K562 (cell line): ENCODE data around the gene RHOV. TPM values are rescaled to one million over a fixed set of nuclear protein-coding genes. Genes with fewer than 3 reads are reported as not detected.

ENCODE experiments used
- ATAC-seq: fragments of 200-7000 bp; cut with Tn5 transposase; 3 replicates; pipeline ENCODE4 v1.9.1; 2020; ENCODE audit warnings: moderate library complexity
- BruUV-seq: library from RNA; stranded (reverse); fragments of 400-500 nt; replicated peaks from 2 replicates; lab custom pipeline; 2021; lab: Mats Ljungman, UMichigan
- CTCF ChIA-PET: fragments of 300-600 bp; formaldehyde crosslinking; extraction: SDS; loops from one replicate; lab custom pipeline; 2021; ENCODE audit warnings: low intra/inter-chr PET ratio; lab: Yijun Ruan, JAX
- POLR2A ChIA-PET: fragments of 300-600, 350-650 bp; sonication (Branson Sonifier 250); formaldehyde crosslinking; extraction: SDS; loops from one replicate; lab custom pipeline; 2021; ENCODE audit warnings: antibody characterized with exemption, inconsistent platforms; lab: Yijun Ruan, JAX
- DNase-seq, 4 experiments: peaks; one replicate each; pipeline versions ENCODE4 v3.0.0 to v3.0.0-alpha.2; 2011 to 2018; ENCODE audit warnings: low spot score in 3 of 4, mixed read lengths in 3 of 4; ENCODE audit errors: extremely low read depth in 1 of 4
- FAIRE-seq: peaks from 2 replicates; lab custom pipeline; 2011; peaks lifted over from hg19 to GRCh38; lab: Jason Lieb, UNC
- H2AFZ ChIP-seq: 2 replicates; pipeline ENCODE4 v1.6.0; 2011; ENCODE audit warnings: low read depth, low read length, control low read depth, inconsistent platforms
- H3K27ac ChIP-seq: fragments of 200-600 bp; 3 replicates; pipeline ENCODE4 v1.8.0; 2011; ENCODE audit warnings: low read depth, mild to moderate bottlenecking, control low read depth, inconsistent platforms, low read length, moderate library complexity, mixed read lengths; ENCODE audit errors: extremely low read depth
- H3K27me3 ChIP-seq, 2 experiments: fragments of 300-600 bp in 1 of 2; 2 replicates in 1 of 2; 3 replicates in 1 of 2; pipeline versions ENCODE4 v1.6.0 to v1.8.0; 2011; ENCODE audit warnings: inconsistent platforms in 2 of 2, low read length in 2 of 2, mild to moderate bottlenecking in 1 of 2, mixed read lengths in 1 of 2, moderate library complexity in 1 of 2; ENCODE audit not compliant: control insufficient read depth in 2 of 2, insufficient read depth in 2 of 2
- H3K36me3 ChIP-seq: fragments of 300-600 bp; 3 replicates; pipeline ENCODE4 v1.8.0; 2011; ENCODE audit warnings: mild to moderate bottlenecking, low read length, inconsistent platforms; ENCODE audit not compliant: control insufficient read depth, insufficient read depth
- H3K4me1 ChIP-seq, 2 experiments: fragments of 200-600 bp in 1 of 2; replicated peaks in 1 of 2; 2 replicates in 1 of 2; 3 replicates in 1 of 2; pipeline versions ENCODE4 v1.5.1 to v1.8.0; 2011; ENCODE audit warnings: inconsistent platforms in 2 of 2, low read length in 2 of 2, mild to moderate bottlenecking in 1 of 2, mixed read lengths in 1 of 2, moderate library complexity in 1 of 2; ENCODE audit not compliant: control insufficient read depth in 2 of 2, insufficient read depth in 2 of 2
- H3K4me2 ChIP-seq: 2 replicates; pipeline ENCODE4 v1.6.1; 2011; ENCODE audit warnings: low read length, control low read depth, inconsistent platforms, mixed read lengths; ENCODE audit not compliant: insufficient read depth
- H3K4me3 ChIP-seq: fragments of 200-600 bp; sonication (generic), shearing (Covaris generic); 2 replicates; pipeline ENCODE4 v1.5.1; 2016; ENCODE audit warnings: control low read depth, inconsistent platforms
- H3K79me2 ChIP-seq: fragments of 200-600 bp; 3 replicates; pipeline ENCODE4 v1.8.0; 2011; ENCODE audit warnings: low read length, inconsistent platforms; ENCODE audit not compliant: control insufficient read depth, insufficient read depth
- H3K9ac ChIP-seq, 2 experiments: 2 replicates each; pipeline versions ENCODE4 v1.6.0 to v1.6.1; 2011; ENCODE audit warnings: low read depth in 2 of 2, low read length in 2 of 2, control low read depth in 1 of 2, inconsistent platforms in 1 of 2, mild to moderate bottlenecking in 1 of 2, mixed read lengths in 1 of 2; ENCODE audit not compliant: insufficient read depth in 1 of 2
- H3K9me1 ChIP-seq: one replicate; pipeline ENCODE4 v1.6.0; 2011; ENCODE audit warnings: inconsistent platforms, mild to moderate bottlenecking, low read length, moderate library complexity; ENCODE audit not compliant: control insufficient read depth, insufficient read depth
- H3K9me3 ChIP-seq: replicated peaks from 2 replicates; pipeline ENCODE4 v1.5.1; 2011; ENCODE audit warnings: low read depth, low read length, inconsistent platforms; ENCODE audit not compliant: control insufficient read depth, insufficient read depth
- H4K20me1 ChIP-seq: replicated peaks from 2 replicates; pipeline ENCODE4 v1.6.1; 2011; ENCODE audit warnings: low read length, inconsistent platforms, mixed read lengths; ENCODE audit not compliant: control insufficient read depth, insufficient read depth
- CREB3 ChIP-seq: fragments of 450-650 bp; conservative IDR thresholded peaks from 2 replicates; pipeline ENCODE4 v1.6.1; 2016; ENCODE audit warnings: missing genetic modification characterization, low read depth, mild to moderate bottlenecking, missing compliant biosample characterization, moderate library complexity
- ELK3 ChIP-seq: fragments of 450-650 bp; formaldehyde crosslinking; IDR thresholded peaks from 2 replicates; pipeline ENCODE4 v1.4.0; 2020; ENCODE audit warnings: mild to moderate bottlenecking
- HIVEP1 ChIP-seq: fragments of 250-450 bp; sonication (Bioruptor Pico); IDR thresholded peaks from 2 replicates; pipeline ENCODE4 v1.4.0; 2020; ENCODE audit warnings: mild to moderate bottlenecking
- MBD2 ChIP-seq: sonication (generic); IDR thresholded peaks from 2 replicates; pipeline ENCODE4 v1.6.1; 2016; ENCODE audit warnings: low read depth, borderline replicate concordance
- MEF2A ChIP-seq: IDR thresholded peaks from 2 replicates; pipeline ENCODE4 v1.6.1; 2011; ENCODE audit warnings: low read depth, mild to moderate bottlenecking, low read length, moderate library complexity; ENCODE audit not compliant: control insufficient read depth
- NR0B1 ChIP-seq: fragments of 450-650 bp; IDR thresholded peaks from one replicate; pipeline ENCODE4 v1.6.1; 2018; ENCODE audit warnings: mild to moderate bottlenecking, moderate library complexity; ENCODE audit not compliant: partially characterized antibody
- PML ChIP-seq: IDR thresholded peaks from 2 replicates; pipeline ENCODE4 v1.6.1; 2012; ENCODE audit warnings: low read length, inconsistent platforms
- SNRNP70 ChIP-seq: fragments of 200-400 bp; formaldehyde crosslinking; optimal IDR thresholded peaks from 2 replicates; pipeline ENCODE3; 2017; ENCODE audit warnings: low read depth, low read length
- TARDBP ChIP-seq: fragments of 450-650 bp; IDR thresholded peaks from 2 replicates; pipeline ENCODE4 v1.6.1; 2016
- YY1 ChIP-seq, 3 experiments: IDR thresholded peaks; 2 replicates each; pipeline ENCODE4 v1.6.1; 2011; ENCODE audit warnings: low read length in 2 of 3, mild to moderate bottlenecking in 2 of 3, moderate library complexity in 2 of 3, borderline replicate concordance in 1 of 3, control low read depth in 1 of 3, low read depth in 1 of 3; ENCODE audit not compliant: insufficient read depth in 3 of 3, insufficient replicate concordance in 2 of 3, control insufficient read depth in 1 of 3, insufficient read length in 1 of 3; ENCODE audit errors: extremely low read depth in 1 of 3
- ZNF282 ChIP-seq: sonication (generic); formaldehyde crosslinking; IDR thresholded peaks from 2 replicates; pipeline ENCODE4 v1.8.1; 2023; ENCODE audit warnings: missing genetic modification reagents
- WGBS: fragments of 100-300 bp; shearing (Covaris generic); methylation state at CpG from one replicate; pipeline ENCODE4 v1.1.6; 2016; ENCODE audit warnings: low coverage, mixed read lengths; ENCODE audit not compliant: insufficient coverage; ENCODE audit errors: missing lambda C conversion rate; 5-methylcytosine and 5-hydroxymethylcytosine counted together
- in situ Hi-C: fragments of 300-500 bp; cut with MboI; formaldehyde crosslinking; loops from 4 replicates; pipeline ENCODE4 v1.15.0; 2018; ENCODE audit warnings: inconsistent platforms, mixed read lengths
- intact Hi-C: fragments of 100-400 bp; cut with micrococcal nuclease; formaldehyde crosslinking; loops from 2 replicates; pipeline ENCODE4 v1.14.2; 2022
- polyA plus RNA-seq, 8 experiments: library from polyadenylated mRNA; depleted of rRNA in 4 of 8; stranded (reverse) in 5 of 8; unstranded in 3 of 8; fragments of >200 nt; fragmentation: Nextera tagmentation in 2 of 8; fragmentation: Illumina TruSeq in 1 of 8; extraction: Ambion mirVana in 2 of 8; extraction: Trizol in 1 of 8; gene quantifications; 2 replicates each; pipeline versions ENCODE4 v1.2.1 to v1.2.3, GENCODE V29; 2011 to 2014; ENCODE audit warnings: inconsistent platforms in 1 of 8, missing spikeins in 1 of 8
- total RNA-seq, 7 experiments: library from RNA; depleted of rRNA in 6 of 7; stranded (reverse); fragments of >200 nt in 6 of 7; fragmentation: Illumina TruSeq in 2 of 7; extraction: Trizol in 2 of 7; gene quantifications; 2 replicates each; pipeline versions ENCODE4 v1.2.1 to v1.2.3, GENCODE V29; 2011 to 2021; ENCODE audit warnings: low replicate concordance in 1 of 7

Gene RHOV
- total and polyA plus RNA-seq, 9 of the 15 experiments (the other 6 are each of a cell fraction or from before 2014, with no cell fraction given) = 0.08 to 2.0 (median 1.1) TPM

- Histone ChIP-seq H3K27me3 (no peaks in the 10 kb centered on the region), H3K4me3 (no peak overlapping the region), H4K20me1 (no peaks in the 10 kb centered on the region), H3K9ac (peak overlapping the region in 1 of 2 experiments; percentile 0; a peak in 1 of 4 replicates), H2AFZ (peak overlapping the region; percentile 58; the same call in 1 of the 2 replicates), H3K27ac (no peak overlapping the region), H3K79me2 (no peaks in the 10 kb centered on the region), H3K4me1 (peaks cover 0 to 28% of the 10 kb centered on the region in 2 experiments; a peak in 3 of 5 replicates), H3K36me3 (no peaks in the 10 kb centered on the region), H3K9me3 (no peaks in the 10 kb centered on the region), H3K9me1 (no peaks in the 10 kb centered on the region), H3K4me2 (no peak overlapping the region)
- WGBS = 40% methylated on average over 15 of the region's 15 CpGs
- intact Hi-C loops = no loop called here
- POLR2A ChIA-PET = no interaction called here
- no TSS peak for BruUV-seq
- no peak for DNase-seq
- CTCF ChIA-PET = no interaction called here
- FAIRE-seq = no peak
- TF ChIP-seq CREB3 (tag) (no peak), YY1 (IDR thresholded peaks at IDR 0.05; ENCODE audit: borderline replicate concordance in 1 of 3, control insufficient read depth in 1 of 3, extremely low read depth in 1 of 3, insufficient read depth in 3 of 3, insufficient read length in 1 of 3, insufficient replicate concordance in 2 of 3, low read depth in 1 of 3, low read length in 2 of 3) (no peak), ZNF282 (CRISPR knock-in tag) (no peak), PML (no peak), TARDBP (no peak), HIVEP1 (CRISPR knock-in tag) (no peak), SNRNP70 (no peak), MBD2 (no peak), MEF2A (no peak), ELK3 (CRISPR knock-in tag) (no peak), NR0B1 (no peak)
- in situ Hi-C loops = no loop called here
- no peak for ATAC-seq
Measured at GRCh38 chr15:40918146-40918798, 44.2 kb upstream of the RHOV start.
